ENCODE data around the gene KIAA1755. TPM values are rescaled to one million over a fixed set of nuclear protein-coding genes. Genes with fewer than 3 reads are reported as not detected.
A peak's percentile ranks its signal among the peaks of the same experiment; 100 is the strongest.

The KIAA1755 gene
- total and polyA plus RNA-seq, 9 of the 15 experiments (the other 6 are each of a cell fraction or from before 2014, with no cell fraction given) = not detected

DNA sequence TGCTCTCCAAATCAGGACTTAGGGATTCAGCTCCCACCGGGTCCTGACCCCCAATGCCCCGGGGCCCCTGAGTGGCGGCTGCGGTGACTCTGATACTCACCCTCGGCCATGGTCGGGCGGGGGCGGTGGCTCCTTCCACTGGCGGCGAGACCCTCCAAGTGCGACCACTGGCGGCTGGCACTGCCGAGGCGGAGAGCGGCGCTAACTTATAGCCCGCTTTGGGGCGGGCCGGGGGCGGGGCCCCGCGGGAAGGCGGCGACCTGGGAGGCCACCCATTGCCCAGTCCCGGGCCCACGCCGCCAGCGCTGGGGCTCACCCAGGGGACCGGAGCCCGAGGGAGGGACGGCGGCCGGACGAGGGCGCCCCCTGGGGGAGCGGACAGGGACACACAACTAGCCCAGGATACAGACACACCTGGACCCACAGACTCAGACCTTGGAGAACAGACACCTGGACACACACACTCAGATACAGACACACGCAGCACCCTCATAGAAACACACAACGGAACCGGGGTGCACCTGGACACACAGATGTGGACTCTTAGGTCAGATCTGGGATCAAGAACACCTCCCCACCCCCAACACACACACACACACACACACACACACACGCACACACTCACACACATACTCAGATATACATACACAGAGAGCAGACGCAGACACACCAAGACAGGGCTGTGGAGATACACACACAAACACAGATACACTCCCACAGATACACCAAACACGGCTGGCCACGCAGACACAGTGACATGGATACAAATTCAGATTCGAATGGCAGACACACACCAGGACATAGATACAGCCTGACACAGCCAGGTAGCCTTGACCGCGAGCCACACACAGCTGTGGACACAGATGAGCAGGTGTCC is 95.2 kb downstream of the KIAA1755 start, which contains the start of gene TGM2 (continued):
- no peak for TF ChIP-seq SMARCA4 (IDR thresholded peaks at IDR 0.05)
- TF ChIP-seq ZEB2 (IDR thresholded peaks at IDR 0.05) = peak; percentile 93
- no peak for TF ChIP-seq RBM15 (IDR thresholded peaks at IDR 0.05; ENCODE audit: insufficient read depth, low read length)
- TF ChIP-seq, protein P1, sequence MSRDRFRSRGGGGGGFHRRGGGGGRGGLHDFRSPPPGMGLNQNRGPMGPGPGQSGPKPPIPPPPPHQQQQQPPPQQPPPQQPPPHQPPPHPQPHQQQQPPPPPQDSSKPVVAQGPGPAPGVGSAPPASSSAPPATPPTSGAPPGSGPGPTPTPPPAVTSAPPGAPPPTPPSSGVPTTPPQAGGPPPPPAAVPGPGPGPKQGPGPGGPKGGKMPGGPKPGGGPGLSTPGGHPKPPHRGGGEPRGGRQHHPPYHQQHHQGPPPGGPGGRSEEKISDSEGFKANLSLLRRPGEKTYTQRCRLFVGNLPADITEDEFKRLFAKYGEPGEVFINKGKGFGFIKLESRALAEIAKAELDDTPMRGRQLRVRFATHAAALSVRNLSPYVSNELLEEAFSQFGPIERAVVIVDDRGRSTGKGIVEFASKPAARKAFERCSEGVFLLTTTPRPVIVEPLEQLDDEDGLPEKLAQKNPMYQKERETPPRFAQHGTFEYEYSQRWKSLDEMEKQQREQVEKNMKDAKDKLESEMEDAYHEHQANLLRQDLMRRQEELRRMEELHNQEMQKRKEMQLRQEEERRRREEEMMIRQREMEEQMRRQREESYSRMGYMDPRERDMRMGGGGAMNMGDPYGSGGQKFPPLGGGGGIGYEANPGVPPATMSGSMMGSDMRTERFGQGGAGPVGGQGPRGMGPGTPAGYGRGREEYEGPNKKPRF (IDR thresholded peaks at IDR 0.05; ENCODE audit: low read depth, low read length) = no peak
- TF ChIP-seq AFF1 (IDR thresholded peaks at IDR 0.05; ENCODE audit: low read depth in 1 of 2, partially characterized antibody in 2 of 2) = peak in 1 of 2 experiments; percentile 20
- TF ChIP-seq MTA2 (IDR thresholded peaks at IDR 0.05; ENCODE audit: low read depth) = peak; percentile 51; the same call in 1 of the 2 replicates
- TF ChIP-seq, protein P2, sequence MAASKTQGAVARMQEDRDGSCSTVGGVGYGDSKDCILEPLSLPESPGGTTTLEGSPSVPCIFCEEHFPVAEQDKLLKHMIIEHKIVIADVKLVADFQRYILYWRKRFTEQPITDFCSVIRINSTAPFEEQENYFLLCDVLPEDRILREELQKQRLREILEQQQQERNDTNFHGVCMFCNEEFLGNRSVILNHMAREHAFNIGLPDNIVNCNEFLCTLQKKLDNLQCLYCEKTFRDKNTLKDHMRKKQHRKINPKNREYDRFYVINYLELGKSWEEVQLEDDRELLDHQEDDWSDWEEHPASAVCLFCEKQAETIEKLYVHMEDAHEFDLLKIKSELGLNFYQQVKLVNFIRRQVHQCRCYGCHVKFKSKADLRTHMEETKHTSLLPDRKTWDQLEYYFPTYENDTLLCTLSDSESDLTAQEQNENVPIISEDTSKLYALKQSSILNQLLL (CRISPR knock-in tag; IDR thresholded peaks at IDR 0.05; ENCODE audit: borderline replicate concordance) = no peak
- TF ChIP-seq POLR2AphosphoS2 (IDR thresholded peaks at IDR 0.05; ENCODE audit: low read length) = no peak
- TF ChIP-seq, protein P3, sequence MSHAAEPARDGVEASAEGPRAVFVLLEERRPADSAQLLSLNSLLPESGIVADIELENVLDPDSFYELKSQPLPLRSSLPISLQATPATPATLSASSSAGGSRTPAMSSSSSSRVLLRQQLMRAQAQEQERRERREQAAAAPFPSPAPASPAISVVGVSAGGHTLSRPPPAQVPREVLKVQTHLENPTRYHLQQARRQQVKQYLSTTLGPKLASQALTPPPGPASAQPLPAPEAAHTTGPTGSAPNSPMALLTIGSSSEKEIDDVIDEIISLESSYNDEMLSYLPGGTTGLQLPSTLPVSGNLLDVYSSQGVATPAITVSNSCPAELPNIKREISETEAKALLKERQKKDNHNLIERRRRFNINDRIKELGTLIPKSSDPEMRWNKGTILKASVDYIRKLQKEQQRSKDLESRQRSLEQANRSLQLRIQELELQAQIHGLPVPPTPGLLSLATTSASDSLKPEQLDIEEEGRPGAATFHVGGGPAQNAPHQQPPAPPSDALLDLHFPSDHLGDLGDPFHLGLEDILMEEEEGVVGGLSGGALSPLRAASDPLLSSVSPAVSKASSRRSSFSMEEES (CRISPR knock-in tag; IDR thresholded peaks at IDR 0.05) = no peak
- no peak for TF ChIP-seq NR3C1 (CRISPR knock-in tag; IDR thresholded peaks at IDR 0.05)
- peak; percentile 39; the same call in 1 of the 2 replicates for TF ChIP-seq SNIP1 (IDR thresholded peaks at IDR 0.05; ENCODE audit: low read depth)
- TF ChIP-seq JUND (IDR thresholded peaks at IDR 0.05; ENCODE audit: borderline replicate concordance, low read depth, low read length) = no peak
- TF ChIP-seq JUND (tag; IDR thresholded peaks at IDR 0.05; ENCODE audit: borderline replicate concordance, low read depth, low read length) = no peak; the same call in 1 of the 3 replicates
- peak; percentile 80 for TF ChIP-seq ZBTB26 (CRISPR knock-in tag; IDR thresholded peaks at IDR 0.05)
- TF ChIP-seq NONO (IDR thresholded peaks at IDR 0.05; ENCODE audit: low read depth in 2 of 2, low read length in 1 of 2) = no peak
- TF ChIP-seq NFIC (IDR thresholded peaks at IDR 0.05) = 0 out of 2 replicates have a peak, but pooled peaks have one; percentile 9
- TF ChIP-seq ZNF12 (CRISPR knock-in tag; IDR thresholded peaks at IDR 0.05) = no peak

All from K562 (cell line).